IPS DF 4.7 (cell line): ENCODE results near the gene MRPL42.
"Not testable (repeated sequence)": the region's sequence is repeated elsewhere in the genome, so short reads cannot be mapped to it uniquely, and the experiment has no call there.

ENCODE experiments used
- DNase-seq: peaks from one replicate; pipeline ENCODE4 v3.0.0-alpha.2; 2013; ENCODE audit warnings: low spot score; ENCODE audit errors: extremely low read depth

Gene MRPL42

GRCh38 chr12:93443576-93443975 lies 23.7 kb upstream of the MRPL42 start:
- DNase-seq, result no peak

DNA sequence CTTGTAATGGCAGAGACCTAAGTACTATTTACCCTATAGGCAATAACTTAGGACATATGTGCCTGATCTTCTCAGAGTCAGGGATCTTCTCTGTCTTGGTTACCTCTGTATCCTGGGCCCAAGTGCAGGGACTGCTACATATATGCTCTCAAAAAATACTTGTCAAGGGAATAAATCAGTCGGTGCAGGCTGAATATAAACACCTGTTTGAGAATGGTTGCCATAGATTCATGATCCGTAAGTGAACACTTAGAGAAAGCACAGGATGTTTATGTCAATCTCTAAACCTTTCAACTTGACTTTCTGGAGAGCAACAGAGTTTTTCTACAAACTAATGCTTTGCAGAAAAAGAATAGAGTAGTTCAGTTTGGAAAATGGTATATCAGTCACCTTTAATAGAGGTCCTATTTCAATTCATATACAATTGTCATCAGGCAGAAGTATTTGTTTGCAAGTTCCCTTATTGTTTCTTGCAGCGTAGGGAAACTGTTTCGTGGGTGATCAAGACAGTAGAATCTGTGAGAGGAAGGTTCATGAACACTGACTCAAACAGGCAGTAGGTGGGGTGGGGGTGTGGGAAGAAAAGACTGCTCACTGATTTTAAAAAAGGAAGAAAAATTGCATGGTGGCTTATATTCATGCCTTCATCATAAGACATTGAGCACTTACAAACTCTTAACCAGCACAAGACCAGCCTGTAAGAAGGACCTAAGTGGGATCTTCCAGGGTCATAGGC lies 19.6 kb upstream of the MRPL42 start:
- DNase-seq, result no peak

GRCh38 chr12:93448796-93449195 lies 18.5 kb upstream of the MRPL42 start:
- DNase-seq, result no peak

GRCh38 chr12:93449277-93449676 lies 18.0 kb upstream of the MRPL42 start:
- no peak for DNase-seq

DNA sequence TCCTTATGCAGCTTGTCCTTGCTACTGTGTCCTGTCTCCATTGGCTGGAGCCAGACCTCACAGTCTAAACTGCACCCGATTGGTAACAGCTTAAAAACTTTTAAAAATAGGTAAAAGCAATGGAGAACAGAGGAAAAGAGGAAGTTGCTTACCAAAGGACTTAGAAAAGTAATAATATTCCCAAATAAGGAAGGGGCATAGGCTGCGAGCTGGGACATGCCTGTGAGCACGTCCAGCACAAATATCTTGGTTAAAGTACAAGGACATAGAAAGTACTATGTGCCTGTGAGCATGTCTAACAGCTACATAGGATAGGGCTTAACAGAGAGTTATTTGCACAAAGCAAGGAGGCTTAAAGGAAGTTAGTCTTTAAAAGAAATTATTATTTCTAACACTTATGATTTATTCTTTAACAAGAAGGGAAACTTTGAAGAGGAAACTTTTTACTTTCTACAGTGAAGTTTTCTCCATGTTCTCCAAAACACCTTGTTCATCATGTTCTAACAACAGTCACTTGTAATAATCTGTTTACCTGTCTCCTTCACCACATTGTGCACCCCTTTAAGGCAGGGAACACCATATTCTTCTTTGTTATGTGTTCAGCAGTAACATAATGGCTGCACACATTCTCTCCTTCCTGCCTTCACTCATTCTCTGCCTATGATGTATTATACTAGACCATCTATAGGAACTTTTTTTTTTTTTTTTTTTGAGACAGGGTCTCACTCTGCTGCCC lies 15.7 kb upstream of the MRPL42 start:
- no peak for DNase-seq

DNA sequence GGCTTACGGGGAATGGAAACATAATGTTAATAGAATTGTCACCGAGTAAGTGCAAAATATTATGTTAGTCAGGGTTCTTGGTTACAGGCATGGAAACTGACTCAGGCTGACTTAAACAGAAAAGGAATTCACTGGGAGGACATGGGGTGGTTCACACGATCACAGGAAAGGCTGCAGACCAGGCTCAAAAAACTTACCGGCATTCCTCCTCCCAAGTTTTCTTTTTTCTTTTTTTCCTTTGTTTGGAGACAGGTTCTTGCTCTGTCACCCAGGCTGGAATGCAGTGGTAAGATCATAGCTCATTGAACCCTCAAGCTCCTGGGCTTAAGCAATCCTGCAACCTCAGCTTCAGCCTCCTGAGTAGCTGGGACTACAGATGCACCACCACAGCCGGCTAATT lies 13.7 kb upstream of the MRPL42 start:
- DNase-seq, result no peak

GRCh38 chr12:93456077-93456476 lies 11.2 kb upstream of the MRPL42 start:
- DNase-seq, result no peak

DNA sequence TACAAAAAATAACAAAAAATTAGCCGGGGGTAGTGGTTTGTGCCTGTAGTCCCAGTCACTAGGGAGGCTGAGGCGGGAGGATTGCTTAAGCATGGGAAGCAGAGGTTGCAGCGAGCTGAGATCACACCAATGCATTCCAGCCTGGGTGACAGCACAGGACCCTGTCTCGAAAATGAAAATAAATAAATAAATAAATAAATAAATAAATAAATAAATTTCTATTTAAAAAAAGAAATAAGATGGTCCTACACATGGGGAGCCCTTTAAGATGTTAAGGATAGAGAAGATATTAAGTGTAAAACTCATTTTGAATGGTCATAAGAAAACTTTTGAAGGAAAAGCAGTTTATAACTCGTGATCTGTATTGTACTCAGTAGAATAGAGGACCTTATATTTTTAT lies 8.2 kb upstream of the MRPL42 start:
- no peak for DNase-seq

- DNase-seq, result no peak
These were observed 7.3 kb upstream of the MRPL42 start for GRCh38 chr12:93460003-93460402.

GRCh38 chr12:93460902-93461301 lies 6.4 kb upstream of the MRPL42 start:
- no peak for DNase-seq

DNA sequence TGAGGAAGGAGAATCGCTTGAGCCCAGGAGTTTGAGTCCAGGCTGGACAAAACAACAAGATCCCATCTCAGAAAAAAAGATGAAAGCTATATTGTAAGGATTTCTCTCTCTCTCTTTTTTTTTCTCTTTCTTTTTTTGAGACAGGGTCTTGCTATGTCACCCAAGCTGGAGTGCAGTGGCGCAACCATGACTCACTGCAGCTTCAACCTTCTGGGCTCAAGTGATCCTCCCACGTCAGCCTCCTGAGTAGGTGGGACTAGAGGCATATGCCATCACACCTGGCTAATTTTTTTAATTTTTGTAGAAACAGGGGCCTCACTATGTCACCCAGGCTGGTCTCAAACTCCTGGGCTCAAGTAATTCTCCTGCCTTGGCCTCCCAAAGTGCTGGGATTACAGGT lies 5.8 kb upstream of the MRPL42 start:
- DNase-seq, result no peak

DNA sequence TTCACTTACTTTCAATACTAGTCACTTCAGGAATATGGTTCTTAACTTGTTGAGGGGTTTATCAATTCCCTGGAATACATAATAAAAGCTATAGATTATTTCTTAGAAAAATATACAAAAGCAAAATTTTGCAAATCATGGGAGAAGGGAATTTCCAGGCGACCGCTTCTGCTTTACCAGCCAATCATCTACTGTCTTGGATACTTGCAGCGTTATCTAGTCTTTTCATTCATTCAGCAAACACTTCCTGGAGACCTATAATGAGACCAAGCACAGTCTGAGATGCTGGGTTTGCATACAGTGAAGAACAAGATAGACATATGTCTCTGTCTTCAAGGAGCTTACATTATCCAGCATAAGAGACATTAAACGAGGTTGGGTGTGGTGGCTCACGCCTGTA lies 1.5 kb upstream of the MRPL42 start:
- no peak for DNase-seq

DNA sequence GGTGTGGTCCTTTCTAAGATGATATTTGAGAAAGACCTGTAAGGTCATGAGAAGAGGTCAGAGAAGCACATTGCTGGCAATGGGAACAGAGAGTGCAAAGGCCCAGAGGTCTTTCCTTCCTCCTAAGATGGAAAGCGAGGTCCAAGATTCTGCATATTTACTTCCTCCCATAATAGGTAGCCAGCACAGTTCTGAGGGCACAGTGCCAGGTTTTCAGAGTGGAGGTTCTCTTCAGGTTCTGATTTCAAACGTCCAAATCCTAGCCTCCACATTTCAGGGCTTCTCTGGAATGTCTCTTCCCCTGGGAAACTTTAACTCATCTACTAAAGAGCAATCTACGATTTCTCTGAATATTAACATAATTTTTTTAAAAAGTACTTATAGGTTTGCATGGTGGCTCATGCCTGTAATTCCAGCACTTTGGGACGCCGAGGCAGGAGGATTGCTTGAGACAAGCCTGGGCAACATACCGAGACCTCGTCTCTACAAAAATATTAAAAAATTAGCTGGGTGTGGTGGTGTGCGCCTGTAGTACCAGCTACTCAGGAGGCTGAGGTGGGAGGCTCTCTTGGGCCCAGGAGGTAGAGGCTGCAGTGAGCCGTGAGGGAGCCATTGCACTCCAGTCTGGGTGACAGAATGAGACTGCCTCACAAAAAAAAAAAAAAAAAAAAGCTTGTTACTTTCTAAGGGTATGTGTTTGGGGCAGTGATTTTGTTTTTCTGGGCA lies 526 bp upstream of the MRPL42 start:
- DNase-seq, result no peak

DNA sequence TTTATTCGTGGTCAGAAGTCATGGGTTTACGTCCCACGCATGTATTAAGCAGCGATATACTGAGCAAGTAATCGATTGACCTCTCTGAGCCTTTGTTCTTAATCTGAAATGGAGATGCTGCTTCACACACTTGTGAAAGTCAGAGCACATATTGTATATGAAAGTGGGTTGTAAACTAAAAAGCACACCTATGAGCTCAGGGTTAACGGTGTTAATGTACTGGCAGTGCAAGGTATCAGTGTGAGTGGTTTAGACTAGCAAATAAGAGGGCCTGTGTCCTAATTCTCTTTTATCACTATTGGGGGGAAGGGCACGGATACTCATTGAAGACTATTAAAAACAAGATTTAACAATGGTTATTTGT lies 676 bp downstream of the MRPL42 start:
- DNase-seq, result no peak

DNA sequence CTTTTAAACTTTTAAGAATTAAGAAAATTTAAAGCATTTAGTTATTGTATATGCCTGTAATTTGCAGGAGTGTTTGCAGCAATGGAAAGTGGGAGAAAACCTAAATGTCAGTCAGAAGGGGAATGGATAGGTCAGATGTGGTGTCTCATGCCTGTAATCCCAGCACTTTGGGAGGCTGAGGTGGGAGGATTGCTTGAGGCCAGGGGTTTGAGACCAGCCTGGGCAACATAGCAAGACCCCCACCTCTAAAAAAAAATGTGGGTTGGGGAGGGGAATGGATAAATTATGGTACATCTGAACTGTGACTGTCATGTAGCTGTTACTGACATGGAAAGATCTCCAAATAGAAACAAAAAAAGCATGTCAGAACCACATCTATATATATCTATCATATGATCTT lies 2.1 kb downstream of the MRPL42 start:
- no peak for DNase-seq

DNA sequence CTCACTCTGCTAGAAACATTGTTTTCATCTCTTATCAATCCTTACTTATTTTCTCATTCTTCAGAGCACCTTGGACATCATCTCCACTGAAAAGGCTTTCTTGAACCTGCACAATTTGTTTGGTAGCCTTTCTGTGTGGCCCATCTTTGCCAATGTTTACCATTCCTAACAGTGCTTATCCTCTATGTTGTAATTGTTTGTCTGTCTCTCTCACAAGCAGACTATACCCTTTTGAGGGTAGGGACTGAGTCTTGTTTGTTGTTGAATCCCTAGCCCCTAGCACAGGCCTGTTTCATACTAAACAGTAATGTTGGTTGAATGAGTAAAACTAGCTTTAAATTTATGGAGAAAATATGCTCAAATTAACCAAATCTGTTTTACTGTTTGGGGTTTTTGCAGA lies 9.2 kb downstream of the MRPL42 start:
- DNase-seq, result no peak

GRCh38 chr12:93482721-93483120 lies 15.4 kb downstream of the MRPL42 start:
- no peak for DNase-seq

GRCh38 chr12:93483151-93483807 lies 16.0 kb downstream of the MRPL42 start:
- no peak for DNase-seq

GRCh38 chr12:93484315-93484981 lies 17.1 kb downstream of the MRPL42 start:
- DNase-seq, result no peak

DNA sequence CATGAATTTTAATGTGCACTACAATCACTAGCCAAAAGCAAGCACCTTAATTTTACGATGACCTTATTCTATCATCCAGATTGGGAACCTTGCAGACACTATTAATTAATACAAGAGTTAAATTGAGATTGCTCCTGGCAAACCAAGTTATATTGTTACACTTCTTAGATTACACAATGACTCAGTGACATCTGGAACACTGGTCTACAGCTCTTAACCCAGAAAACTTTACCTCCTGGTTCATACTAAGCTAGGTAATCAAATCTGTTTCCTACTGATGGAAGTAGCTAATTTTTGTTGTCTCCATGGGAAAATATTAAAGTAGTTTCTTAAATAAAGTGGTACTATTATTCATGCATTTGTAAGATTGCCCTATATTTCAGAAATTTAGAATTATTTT lies 25.5 kb downstream of the MRPL42 start:
- not testable (repeated sequence) for DNase-seq

DNA sequence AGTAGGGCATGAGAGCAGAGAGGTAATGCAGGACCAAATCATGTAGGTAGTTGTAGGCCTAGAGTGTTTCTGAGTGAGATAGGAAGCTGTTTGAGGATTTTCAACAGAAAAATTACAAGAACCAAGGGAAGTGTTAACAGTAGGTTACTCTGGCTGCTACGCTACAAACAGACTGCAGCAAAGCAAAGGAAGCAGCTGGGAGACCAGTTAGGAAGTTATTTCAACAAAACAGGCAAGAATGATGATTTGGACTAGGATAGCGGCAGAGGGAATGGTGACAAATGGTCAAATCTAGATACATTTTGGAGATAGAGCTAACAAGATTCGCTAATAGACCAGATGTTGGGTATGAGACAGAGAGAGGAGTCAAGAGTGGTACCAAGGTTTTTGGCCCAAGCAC lies 26.8 kb downstream of the MRPL42 start:
- DNase-seq, result no peak
